Measurements from ENCODE around the gene TMEM108.

DNA sequence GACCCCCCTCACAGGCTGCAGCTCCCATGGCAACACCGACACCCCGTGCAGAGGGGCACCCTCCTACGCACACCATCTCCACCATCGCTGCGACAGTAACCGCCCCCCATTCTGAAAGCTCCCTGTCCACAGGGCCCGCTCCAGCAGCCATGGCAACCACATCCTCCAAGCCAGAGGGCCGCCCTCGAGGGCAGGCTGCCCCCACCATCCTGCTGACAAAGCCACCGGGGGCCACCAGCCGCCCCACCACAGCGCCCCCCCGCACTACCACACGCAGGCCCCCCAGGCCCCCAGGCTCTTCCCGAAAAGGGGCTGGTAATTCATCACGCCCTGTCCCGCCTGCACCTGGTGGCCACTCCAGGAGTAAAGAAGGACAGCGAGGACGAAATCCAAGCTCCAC is 341.7 kb downstream of the TMEM108 start:
- TF ChIP-seq, protein P1, sequence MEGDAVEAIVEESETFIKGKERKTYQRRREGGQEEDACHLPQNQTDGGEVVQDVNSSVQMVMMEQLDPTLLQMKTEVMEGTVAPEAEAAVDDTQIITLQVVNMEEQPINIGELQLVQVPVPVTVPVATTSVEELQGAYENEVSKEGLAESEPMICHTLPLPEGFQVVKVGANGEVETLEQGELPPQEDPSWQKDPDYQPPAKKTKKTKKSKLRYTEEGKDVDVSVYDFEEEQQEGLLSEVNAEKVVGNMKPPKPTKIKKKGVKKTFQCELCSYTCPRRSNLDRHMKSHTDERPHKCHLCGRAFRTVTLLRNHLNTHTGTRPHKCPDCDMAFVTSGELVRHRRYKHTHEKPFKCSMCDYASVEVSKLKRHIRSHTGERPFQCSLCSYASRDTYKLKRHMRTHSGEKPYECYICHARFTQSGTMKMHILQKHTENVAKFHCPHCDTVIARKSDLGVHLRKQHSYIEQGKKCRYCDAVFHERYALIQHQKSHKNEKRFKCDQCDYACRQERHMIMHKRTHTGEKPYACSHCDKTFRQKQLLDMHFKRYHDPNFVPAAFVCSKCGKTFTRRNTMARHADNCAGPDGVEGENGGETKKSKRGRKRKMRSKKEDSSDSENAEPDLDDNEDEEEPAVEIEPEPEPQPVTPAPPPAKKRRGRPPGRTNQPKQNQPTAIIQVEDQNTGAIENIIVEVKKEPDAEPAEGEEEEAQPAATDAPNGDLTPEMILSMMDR (optimal IDR thresholded peaks at IDR 0.05 in 1 of 3, IDR thresholded peaks at IDR 0.05 in 1 of 3, conservative IDR thresholded peaks at IDR 0.05 in 1 of 3; ENCODE audit: extremely low read depth in 1 of 3, insufficient read depth in 2 of 3, low read length in 3 of 3): no peak
- TF ChIP-seq EZH2 (IDR thresholded peaks at IDR 0.05; ENCODE audit: low read length): no peak

Measured in keratinocyte (primary cell).